Measurements from ENCODE around the gene MT1G. TPM values are rescaled to one million over a fixed set of nuclear protein-coding genes. Genes with fewer than 3 reads are reported as not detected.
"Not testable (repeated sequence)": the region's sequence is repeated elsewhere in the genome, so short reads cannot be mapped to it uniquely, and the experiment has no call there.

MT1G gene
- polyA plus RNA-seq (2013, experiment 1 of 2; ENCODE audit: insufficient read length) = not detected
- polyA plus RNA-seq (2013, experiment 2 of 2; ENCODE audit: insufficient read length) = 0.51 TPM

DNA sequence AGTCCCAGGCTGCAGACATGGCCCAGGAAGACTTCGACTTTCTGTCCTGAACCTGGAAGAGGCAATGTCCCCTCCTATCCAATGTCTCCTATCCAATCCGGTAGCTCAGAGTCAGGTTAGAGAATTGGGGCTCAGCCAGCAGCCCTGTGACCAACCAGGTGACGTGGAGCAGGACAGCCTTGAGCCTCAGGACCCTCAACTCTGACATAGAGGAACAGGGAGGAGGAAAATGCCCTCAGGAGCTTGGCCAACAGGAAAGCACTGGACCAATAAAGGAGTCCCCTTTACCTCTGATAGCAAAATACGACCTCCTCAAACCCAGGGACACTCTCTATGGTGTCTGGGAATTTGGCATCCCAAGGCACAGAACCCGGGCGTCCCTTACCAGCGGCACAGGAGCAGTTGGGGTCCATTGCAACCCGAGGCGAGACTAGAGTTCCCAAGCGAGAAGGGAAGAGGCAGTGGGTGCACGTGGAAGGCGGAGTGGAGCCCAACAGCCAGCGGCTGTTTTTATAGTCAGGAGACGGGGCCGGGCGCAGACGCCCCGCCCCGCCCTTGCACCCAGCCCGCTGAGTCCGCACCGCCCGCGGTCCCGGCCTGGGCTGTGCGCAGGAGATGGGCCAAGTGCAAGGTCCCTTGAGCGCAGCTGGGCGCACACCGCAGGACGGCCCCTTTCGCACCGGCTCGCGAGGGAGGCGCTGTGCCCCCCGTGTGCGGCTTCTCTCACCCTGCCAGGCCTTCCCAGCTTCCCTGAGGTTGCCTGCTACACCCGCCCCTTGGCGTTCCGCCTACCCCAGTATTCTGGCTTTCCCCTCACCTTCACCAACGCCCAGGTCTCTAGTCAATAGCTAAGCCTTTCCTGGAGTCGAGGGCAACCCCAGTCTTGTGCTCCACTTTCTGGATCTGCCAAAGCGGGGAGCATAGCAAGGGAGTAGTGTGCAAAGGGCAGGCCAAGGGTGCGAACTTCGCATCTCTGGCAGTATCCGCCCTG lies at the start of gene MT1G:
MT1G (minus strand) TSS at position 485 of the 991 bp plus-strand sequence; CDS start at position 413, 72 bp downstream.
- DNase-seq = no peak

DNA sequence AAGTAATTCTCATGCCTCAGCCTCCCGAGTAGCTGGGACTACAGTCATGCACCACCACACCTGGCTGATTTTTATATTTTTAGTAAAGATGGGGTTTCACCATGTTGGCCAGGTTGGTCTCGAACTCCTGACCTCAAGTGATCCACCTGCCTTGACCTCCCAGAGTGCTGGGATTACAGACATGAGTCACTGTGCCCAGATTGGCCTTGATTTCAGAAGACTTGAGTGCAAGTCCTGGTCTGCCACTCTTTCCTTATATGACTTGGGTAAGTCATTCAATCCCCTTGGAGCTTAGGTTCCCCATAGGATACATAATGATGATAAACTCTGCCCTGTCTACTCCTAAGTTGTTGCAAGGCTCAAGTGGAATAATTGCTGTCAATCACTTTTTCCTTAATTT lies 49.7 kb upstream of the MT1G start:
- not testable (repeated sequence) for DNase-seq

DNA sequence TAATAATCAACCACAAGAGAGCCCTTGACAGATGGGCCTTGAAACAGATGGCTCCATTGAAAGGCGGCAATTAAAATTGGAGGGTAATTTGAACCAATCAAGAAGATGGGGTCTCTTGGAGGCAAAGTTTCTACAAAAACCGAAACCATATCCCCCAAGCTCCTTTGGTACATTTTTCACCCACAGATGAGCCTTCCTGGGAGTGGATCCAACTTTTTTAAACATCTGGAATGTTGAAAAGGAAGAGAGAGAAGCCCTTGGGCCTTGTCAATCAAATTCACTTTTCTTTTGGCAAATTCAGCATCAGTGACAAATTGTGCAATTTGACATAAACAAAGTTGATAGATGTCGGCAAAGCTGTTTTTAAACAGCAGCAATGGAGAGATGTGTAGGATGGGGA lies 48.9 kb upstream of the MT1G start:
- no peak for DNase-seq

DNA sequence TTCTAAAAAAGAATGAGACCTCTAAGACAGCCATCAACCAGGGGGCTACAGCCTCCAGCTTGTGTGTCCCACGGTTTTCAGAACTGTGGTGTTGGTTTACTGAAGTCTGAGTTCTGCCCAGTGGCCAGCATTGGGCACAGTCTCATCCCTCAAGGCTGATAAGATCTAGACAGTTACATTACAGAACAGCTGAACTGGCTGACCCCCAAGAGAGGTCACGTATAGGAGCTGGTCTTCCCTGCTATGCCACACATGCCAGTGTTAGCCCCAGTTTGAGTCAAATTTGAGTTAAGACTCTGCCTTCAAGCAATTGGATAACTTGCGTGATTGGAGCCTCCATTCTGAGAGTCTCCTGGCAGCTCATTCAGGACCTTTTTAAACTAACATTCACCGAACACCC lies 47.3 kb upstream of the MT1G start:
- DNase-seq = no peak

DNA sequence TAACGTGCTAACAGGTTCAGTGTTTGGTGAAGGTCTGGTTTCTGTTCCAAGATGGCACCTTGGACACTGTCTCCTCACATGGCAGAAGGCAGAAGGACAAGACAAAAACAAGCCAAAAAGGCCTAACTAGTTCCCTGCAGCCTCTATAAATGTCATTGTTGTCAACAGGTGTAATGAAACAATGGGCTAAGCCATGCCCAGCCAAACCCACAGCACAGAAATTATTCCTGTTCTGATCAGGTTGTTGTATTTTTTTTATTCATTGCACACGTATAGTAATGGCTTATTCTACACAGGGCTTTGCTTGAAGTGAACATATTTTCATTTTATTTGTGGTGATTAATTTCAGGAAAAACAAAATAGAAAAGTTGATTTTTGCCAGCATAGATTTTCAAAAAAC lies 45.9 kb upstream of the MT1G start:
- DNase-seq = no peak

DNA sequence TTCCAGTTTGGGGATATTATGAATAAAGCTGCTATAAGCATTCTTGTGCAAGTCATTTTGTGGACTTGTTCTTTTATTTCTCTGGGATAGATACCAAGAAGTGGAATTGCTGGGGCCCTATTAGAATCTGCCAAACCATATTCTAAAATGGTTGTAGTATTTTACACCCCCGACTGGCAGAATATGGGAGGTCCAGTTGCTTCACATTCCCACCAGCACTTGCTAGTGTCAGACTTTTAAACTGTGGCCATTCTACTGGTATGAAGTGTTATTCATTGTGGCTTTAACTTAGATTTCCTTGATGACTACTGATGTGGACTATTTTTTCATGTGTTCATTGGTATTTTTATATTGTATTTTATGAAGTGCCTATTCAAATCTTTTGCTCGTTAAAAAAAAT lies 44.0 kb upstream of the MT1G start:
- no peak for DNase-seq

DNA sequence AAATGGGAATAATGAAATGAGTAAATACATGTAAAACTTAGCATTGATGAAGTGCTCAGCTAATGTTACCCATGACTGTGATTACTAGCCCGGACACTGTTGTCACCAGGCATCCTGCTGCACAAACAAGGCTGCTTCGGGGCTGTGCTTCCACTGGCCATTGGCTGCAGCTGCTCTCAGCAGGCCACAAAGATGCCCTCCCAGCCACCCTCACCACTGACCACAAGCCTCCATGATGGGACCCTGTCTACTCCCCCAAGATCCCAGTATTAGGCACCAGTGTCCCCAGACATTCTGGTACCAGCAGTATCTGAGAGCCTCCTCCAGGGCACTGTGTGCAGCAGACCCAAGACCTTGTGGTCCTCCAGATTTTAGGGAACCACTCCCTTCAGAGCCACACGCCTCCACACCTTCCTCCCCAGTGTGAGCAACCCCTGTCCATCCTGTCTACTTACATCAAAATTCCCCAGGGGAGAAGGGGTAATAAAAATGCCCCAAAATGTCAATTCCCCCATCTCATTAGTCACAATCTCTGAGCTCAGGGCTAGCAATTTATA lies 42.4 kb upstream of the MT1G start:
- DNase-seq = no peak

DNA sequence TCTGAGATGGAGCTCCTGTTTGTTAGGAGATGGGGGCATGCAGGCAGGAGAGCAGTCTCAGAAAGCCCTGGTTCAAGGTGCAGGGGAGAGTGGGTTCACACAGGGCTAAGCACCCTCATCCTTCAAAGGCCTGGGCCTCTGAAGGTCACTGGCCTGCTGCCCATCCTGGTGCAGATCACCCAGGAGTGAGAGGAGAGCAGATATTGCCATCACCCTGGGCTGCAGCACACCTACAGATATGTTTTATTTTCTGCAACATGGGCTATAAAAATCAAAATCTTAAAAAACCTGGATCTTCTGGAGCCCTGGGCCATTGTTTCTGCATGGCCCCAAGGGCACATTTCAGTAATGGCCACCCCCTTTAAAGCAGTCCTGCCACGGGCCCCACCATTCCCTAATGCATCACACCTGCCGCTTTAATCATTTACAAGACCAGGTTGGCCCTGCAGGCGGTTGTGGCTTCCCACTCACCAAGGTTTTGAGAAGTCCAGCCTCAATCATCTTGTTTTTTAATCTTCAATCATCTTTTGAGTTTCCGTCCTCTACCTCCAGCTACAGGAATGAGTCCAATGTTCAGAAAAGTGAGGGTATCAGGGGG lies 41.7 kb upstream of the MT1G start:
- no peak for DNase-seq

DNA sequence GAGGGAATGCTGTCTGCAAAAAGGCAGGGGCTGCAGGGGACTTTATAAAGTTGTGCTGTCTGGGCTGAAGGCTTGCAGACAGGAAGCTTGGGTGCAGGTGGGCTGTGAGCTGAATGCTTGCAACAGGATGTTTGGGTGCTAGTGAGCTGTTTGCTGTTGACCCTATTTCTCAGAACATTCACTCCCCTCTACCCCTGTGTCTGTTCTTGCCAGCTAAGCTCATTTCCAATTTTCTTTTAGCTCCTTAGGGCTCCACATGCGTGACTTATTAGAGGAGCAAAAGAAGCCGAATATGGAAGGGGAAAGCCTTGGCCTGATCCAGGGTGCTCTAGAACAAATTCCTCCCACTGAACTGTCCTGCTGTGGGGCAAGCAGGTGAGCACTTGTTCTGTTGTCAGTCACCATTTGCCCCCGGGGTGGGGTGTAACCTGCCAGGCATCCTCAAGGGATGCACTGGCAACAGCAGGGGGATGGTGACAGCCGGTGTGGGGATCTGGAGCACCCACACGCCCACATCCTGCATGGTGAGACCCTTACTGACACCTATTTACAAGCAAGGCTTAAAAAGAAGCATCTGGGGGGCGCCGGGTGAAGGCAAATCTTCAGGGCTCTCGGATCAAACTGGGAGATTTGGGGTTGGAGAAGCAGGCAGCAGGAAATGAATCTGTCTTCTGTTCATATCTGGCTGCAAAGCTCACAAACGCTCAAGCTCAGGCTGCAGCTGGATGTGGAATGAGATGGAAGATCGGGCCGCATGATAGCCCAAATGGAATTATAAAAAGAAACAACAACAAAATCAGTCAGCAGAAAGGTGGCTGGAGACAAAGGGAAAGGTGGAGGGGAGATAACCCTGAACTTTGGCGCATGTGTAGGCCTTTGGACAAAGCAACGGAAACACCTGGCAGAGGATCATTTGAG lies 40.9 kb upstream of the MT1G start:
- DNase-seq = no peak

DNA sequence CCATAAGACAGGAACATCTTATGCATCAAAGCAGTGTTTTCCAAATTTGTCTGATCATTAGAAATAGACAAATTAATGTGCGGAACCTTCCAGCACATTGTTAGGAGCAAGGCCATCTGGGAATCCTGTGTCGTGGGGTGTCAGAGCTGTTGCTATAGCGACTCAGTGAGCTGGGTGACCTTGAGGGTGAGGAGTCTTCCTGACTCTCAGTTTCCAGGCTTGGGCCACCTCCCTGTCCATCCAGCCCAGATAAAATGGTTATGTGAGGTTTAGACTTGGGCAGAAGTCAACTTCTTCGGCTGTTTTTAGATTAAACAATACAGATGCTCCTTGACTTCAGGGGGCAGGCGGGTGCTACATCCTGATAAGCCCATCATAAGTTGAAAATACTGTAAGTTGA lies 35.0 kb upstream of the MT1G start:
- no peak for DNase-seq

DNA sequence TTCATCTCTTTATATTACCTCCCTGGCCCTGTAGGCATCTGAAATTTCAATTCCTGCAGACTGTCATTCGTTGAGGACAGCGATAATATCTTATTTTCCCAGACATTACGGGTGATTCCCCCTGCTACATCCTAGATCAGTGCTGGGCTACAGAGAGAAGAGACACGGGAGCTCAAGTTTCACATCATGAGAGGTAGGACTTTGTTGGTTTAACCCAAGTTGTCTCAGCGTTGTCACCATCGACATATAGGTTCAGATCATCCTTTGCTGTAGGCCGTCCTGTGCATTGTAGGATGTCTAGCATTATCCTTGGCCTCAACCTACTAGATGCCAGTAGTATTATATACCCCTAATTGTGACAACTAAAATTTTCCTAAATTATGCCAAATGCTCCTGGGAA lies 33.7 kb upstream of the MT1G start:
- DNase-seq = no peak

DNA sequence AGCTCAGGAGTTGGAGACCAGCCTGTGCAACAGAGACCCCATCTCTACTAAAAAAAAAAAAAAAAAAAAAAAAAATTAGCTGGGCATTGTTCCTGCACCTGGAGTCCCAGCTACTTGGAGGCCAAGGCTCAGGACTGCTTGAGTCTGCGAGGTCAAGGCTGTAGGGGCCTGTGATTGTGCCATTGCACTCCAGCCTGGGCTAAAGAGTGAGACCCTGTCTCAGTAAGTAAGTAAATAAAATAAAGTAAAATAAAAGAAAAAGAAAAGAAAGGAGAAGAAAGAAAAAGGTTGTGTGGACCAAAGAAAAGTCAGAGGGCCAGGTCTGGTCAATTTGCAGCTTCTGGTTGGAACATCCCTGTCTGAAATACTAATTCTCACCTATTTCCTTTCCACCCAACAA lies 32.8 kb upstream of the MT1G start:
- no peak for DNase-seq

DNA sequence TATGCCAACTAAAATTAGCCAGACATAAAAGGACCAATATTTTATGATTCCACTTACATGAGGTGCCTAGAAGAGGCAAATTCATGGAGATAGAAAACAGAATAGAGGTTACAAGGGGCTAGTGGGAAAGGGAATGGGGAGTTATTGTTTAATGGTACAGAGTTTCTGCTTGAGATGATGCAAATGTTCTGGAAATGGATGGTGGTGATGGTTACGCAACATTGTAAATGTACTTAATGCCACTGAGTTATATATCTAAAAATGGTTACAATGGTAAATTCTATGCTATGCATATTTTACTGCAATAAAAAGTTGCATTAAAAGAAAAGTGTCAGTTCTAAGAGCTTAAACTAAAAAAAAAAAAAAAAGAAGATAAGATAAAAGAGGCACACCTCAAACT lies 32.3 kb upstream of the MT1G start:
- DNase-seq = no peak

DNA sequence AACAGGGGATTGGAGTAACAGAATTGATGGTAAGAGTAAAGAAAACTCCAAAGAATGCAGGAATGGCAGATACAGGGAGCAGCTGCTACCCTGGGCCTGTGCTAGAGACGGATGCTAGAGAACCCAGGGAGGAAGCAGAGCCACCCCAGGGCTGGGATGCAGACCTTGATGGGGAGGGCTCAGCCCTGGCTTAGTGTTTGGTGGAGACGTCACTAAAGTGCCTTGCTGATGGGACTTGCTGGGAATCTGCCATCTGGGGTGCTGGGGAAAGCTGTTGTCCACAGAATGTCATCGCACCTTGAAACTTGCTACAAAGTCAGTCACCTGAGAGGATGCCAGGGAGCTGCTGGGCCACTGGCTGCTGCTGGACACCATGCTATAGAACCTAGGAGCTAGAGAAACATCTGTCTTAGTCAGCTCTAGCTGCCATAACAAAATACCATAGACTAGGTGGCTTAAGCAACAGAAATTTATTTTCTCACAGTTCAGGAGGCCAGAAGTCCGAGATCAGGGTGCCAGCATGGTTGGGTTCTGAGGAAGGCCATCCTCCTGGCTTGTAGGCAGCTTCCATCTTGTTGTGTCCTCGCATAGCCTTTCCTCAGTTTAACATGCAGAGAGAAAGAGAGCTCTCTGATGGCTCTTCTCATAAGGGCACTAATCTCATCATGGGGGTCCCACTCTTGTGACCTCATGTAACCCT lies 29.7 kb upstream of the MT1G start:
- DNase-seq = no peak

DNA sequence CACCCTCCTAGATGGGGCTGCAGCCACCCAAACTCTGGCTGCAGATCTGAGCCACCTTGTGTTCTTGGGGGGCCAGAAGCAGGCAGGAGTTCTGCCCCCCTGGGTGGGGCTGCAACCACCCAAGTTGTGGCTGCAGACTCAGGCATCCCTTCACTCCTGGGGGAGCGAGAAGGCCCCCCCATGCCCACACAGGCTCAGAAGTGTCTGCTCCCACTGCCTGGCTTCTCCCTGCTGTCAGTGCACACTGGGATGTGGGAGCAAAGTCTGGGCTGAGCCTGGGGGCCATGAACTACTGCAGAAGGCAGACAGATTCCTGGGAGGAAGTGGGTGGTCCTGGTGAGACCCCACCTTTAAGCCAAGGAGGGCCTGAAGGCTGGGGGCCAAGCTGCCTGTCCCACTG lies 27.4 kb upstream of the MT1G start:
- DNase-seq = no peak

DNA sequence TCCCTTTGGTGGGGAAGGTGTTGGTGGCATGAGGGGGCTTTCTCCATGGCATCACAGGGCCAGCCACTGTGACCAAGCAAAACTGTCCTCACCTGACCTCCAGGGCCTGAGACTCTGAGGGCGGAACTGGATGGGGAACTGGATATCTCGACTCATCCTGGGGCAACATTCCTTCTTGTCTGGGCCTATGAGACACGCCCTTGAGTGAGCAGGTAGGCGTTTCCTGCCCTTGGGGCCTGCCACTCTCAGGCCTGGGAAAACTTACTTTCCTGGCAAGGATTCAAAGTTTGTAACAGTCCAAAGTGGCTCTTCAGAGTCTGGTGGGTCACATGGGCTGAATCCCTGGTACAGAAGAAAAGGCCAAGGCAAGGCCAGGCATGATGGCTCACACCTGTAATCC lies 24.0 kb upstream of the MT1G start:
- DNase-seq = no peak

DNA sequence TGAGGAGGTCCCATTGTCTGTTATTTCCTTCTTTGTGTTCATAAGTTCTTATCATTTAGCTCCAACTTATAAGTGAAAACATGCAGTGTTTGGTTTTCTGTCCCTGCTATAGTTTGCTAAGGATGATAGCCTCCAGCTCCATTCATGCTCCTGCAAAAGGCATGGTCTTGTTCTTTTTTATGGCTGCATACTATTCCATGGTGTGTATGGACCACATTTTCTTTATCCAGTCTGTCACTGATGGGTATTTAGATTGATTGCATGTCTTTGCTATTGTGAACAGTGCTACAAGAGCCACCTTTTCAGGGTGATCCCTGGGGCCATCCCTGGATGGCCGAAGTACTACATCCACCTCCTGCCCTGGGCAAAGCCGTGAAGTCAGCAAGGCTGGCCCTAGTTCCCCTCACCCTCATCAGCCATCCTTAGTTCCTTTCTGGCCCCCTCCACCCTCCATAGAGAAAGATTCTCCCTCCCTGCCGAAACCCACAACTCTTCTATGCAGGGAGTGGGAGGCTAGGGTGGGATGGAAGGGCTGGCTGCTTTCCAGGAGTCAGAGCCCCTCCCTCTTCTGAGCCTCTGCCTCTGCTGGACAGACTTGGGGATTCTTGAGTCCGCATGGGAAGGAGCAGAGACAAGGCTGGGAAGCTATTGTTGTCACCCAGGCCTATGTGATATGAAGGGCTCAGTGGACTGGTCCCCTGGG lies 22.7 kb upstream of the MT1G start:
- no peak for DNase-seq

DNA sequence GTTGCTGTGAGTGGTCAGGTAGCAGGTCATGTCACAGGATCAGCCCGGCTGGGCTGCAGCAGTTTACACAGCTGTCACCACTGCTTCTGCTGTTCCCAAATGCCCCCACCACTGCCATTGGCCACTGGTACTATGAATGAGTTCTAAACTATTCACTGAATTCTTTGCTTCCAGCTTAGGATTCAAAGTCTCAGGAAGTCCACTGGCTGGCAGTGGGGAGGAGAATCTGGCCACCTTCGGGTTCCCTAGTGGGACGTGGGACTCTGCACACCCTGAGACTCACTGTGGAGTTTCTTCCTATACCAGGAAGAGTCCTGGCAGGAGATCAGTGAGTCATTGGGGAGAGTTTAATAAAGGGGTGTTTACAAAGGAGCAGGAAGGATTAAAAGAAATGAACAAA lies 21.3 kb upstream of the MT1G start:
- no peak for DNase-seq

DNA sequence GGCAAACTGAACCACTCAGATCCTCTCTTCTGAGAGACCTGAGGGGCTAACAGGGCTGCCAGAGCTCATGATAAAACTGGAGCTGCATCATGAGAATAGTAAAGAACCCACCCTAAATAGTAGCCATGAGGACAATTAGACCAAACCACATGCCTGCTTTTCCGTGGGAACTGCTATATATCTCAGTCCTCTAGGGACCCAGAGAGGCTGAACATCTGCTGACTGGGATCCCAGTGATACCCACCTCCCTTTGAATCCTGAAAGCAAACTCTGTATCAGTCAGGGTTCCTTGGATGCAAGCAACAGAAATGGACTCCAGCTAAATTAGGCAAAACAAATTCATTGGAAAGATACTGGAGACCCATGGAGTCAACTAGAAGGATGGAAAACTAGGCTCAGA lies 20.9 kb upstream of the MT1G start:
- DNase-seq = no peak

DNA sequence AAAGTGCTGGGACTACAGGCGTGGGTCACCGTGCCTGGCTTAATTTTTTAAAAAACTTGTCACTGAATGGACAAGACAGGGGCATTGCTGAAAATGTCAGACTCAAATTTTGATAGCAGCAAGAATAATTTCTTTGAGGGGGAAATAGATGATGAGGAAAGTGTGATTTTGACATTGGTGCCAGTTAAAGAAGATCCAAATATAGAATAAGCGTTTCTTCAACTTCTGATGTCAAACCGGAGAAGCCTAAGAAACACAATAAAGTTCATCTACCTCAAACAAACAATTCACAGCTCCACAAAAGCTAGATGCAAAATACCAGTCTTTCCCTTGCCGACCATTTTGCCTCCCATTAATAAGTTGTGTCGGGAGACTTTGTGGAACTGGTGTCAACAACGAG lies 18.9 kb upstream of the MT1G start:
- DNase-seq = no peak

DNA sequence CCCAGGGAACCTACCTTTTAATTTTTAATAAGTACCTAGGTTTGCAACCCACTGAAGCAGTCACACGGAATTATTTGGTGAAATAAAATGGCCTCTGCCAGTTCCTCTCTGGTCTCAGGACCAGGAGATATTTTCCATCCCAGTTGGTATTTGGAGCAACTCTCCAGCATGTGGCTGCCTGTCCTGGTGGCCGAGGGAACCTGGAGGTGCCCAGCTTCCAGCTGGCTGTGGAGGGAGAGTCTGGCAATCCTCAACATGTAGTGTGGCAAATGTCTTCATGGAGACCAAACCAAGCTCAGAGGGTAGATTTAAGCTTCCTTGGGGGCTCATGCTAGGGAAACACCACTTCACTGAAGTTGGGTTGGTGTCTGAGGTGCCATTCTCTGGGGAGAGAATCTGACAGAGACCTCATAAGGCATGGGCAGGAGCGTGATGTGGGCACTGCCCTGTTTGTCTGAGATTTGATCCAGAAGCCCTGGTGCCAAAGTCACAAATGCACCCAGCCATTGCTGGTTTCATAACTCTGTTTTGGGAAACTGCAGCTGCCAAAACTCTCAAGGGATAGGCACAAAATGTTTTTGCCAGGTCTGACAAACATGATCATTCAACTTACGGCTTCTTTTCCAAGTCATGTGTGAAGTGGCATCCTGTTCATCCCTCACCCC lies 17.2 kb upstream of the MT1G start:
- no peak for DNase-seq
